Esophagus (tissue), 2 donors: Measurements from ENCODE around the gene SNX32. TPM values are rescaled to one million over a fixed set of nuclear protein-coding genes. Genes with fewer than 3 reads are reported as not detected.

Experiments
- H3K27ac ChIP-seq, 2 donors: one replicate each; pipeline ENCODE4 v1.5.1; 2013; ENCODE audit warnings: low read depth in 2 of 2, mild to moderate bottlenecking in 2 of 2, inconsistent platforms in 1 of 2, low read length in 1 of 2, moderate library complexity in 1 of 2
- H3K27me3 ChIP-seq, 2 donors: one replicate each; pipeline ENCODE4 v1.6.1; 2013; ENCODE audit warnings: low read length in 2 of 2, control low read depth in 1 of 2, mild to moderate bottlenecking in 1 of 2; ENCODE audit not compliant: insufficient read depth in 2 of 2, control insufficient read depth in 1 of 2
- H3K36me3 ChIP-seq, 2 donors: one replicate each; pipeline ENCODE4 v1.6.1; 2013; ENCODE audit warnings: low read length in 1 of 2; ENCODE audit not compliant: control insufficient read depth in 2 of 2, insufficient read depth in 2 of 2
- H3K4me1 ChIP-seq, 2 donors: one replicate each; pipeline ENCODE4 v1.6.1; 2013; ENCODE audit warnings: low read length in 1 of 2; ENCODE audit not compliant: control insufficient read depth in 2 of 2, insufficient read depth in 2 of 2
- H3K4me3 ChIP-seq, 2 donors: one replicate each; pipeline ENCODE4 v1.5.1; 2013; ENCODE audit warnings: low read length in 2 of 2, mild to moderate bottlenecking in 2 of 2, low read depth in 1 of 2, moderate library complexity in 1 of 2
- H3K9me3 ChIP-seq, 2 donors: one replicate each; pipeline ENCODE4 v1.6.1; 2013; ENCODE audit warnings: mild to moderate bottlenecking in 2 of 2, low read depth in 1 of 2, low read length in 1 of 2, moderate library complexity in 1 of 2; ENCODE audit not compliant: control insufficient read depth in 2 of 2, insufficient read depth in 1 of 2
- WGBS, 2 donors: extraction: QIAGEN DNeasy Blood & Tissue Kit; methylation state at CpG; one replicate each; pipeline ENCODE4 v1.1.7; 2013; 5-methylcytosine and 5-hydroxymethylcytosine counted together
- polyA plus RNA-seq, 2 donors: library from polyadenylated mRNA; stranded (reverse); fragments of 200-250 nt; gene quantifications; one replicate each; pipeline ENCODE4 v1.2.3, GENCODE V29; 2013
- donor health status: healthy with polysubstance abuse.
- donor health status: Bipolar disorder and iron deficiency.

SNX32 gene
- polyA plus RNA-seq, 2 donors: 0.15 to 0.47 TPM

- 60 to 61% methylated on average over 13 of the region's 13 CpGs for WGBS, 2 donors
- peaks cover 0 to 17% of the 10 kb centered on the region in 2 donors for H3K36me3 ChIP-seq
- H3K4me1 ChIP-seq: peaks cover 8 to 45% of the 10 kb centered on the region in 2 donors
- peak overlapping the region; percentile 39 to 87 for H3K4me3 ChIP-seq
- no peaks in the 10 kb centered on the region for H3K27me3 ChIP-seq
- H3K27ac ChIP-seq: peak overlapping the region; percentile 94 to 95
- H3K9me3 ChIP-seq: no peaks in the 10 kb centered on the region
Observed at GRCh38 chr11:65790104-65790901, 43.5 kb upstream of the SNX32 start.

- Histone ChIP-seq H3K27ac (peak overlapping the region; percentile 94 to 95), H3K27me3 (no peaks in the 10 kb centered on the region), H3K36me3 (peaks cover 0 to 18% of the 10 kb centered on the region in 2 donors), H3K4me1 (peaks cover 4 to 41% of the 10 kb centered on the region in 2 donors), H3K4me3 (peak overlapping the region; percentile 39 to 87), H3K9me3 (no peaks in the 10 kb centered on the region)
- WGBS, 2 donors: 67 to 71% methylated on average over 18 of the region's 18 CpGs
Observed at GRCh38 chr11:65790902-65791650, 42.7 kb upstream of the SNX32 start.

GRCh38 chr11:65791719-65792213 lies 42.0 kb upstream of the SNX32 start:
- Histone ChIP-seq H3K4me1 (peaks cover 4 to 41% of the 10 kb centered on the region in 2 donors), H3K4me3 (peak overlapping the region; percentile 39 to 87)

GRCh38 chr11:65792456-65792855 lies 41.3 kb upstream of the SNX32 start:
- peaks cover 2 to 37% of the 10 kb centered on the region in 2 donors for H3K4me1 ChIP-seq
- no peaks in the 10 kb centered on the region for H3K27me3 ChIP-seq
- H3K9me3 ChIP-seq: no peaks in the 10 kb centered on the region
- 52 to 60% methylated on average over 16 of the region's 16 CpGs for WGBS, 2 donors
- peak overlapping the region; percentile 94 to 95 for H3K27ac ChIP-seq
- H3K36me3 ChIP-seq: peaks cover 0 to 22% of the 10 kb centered on the region in 2 donors
- peak overlapping the region; percentile 39 to 87 for H3K4me3 ChIP-seq

More at GRCh38 chr11:65791719-65792213, 42.0 kb upstream of the SNX32 start:
- 45 to 54% methylated on average over 13 of the region's 13 CpGs for WGBS, 2 donors
- Histone ChIP-seq H3K36me3 (peaks cover 0 to 20% of the 10 kb centered on the region in 2 donors), H3K9me3 (no peaks in the 10 kb centered on the region), H3K27me3 (no peaks in the 10 kb centered on the region), H3K27ac (peak overlapping the region; percentile 94 to 95)

GRCh38 chr11:65793144-65793581 lies 40.6 kb upstream of the SNX32 start:
- peaks cover 0 to 39% of the 10 kb centered on the region in 2 donors for H3K4me1 ChIP-seq
- peak overlapping the region in 1 of 2 donors; percentile 87 for H3K4me3 ChIP-seq
- H3K27me3 ChIP-seq: no peaks in the 10 kb centered on the region
- peaks cover 0 to 27% of the 10 kb centered on the region in 2 donors for H3K36me3 ChIP-seq
- H3K9me3 ChIP-seq: no peaks in the 10 kb centered on the region
- WGBS, 2 donors: 33 to 36% methylated on average over 16 of the region's 16 CpGs
- peak overlapping the region; percentile 94 to 95 for H3K27ac ChIP-seq

GRCh38 chr11:65793625-65794400 lies 40.0 kb upstream of the SNX32 start:
- 63 to 73% methylated on average over 29 of the region's 29 CpGs for WGBS, 2 donors
- H3K36me3 ChIP-seq: peaks cover 0 to 27% of the 10 kb centered on the region in 2 donors
- H3K4me3 ChIP-seq: peak overlapping the region in 1 of 2 donors; percentile 87
- H3K4me1 ChIP-seq: peaks cover 0 to 39% of the 10 kb centered on the region in 2 donors
- peak overlapping the region; percentile 65 to 94 for H3K27ac ChIP-seq
- no peaks in the 10 kb centered on the region for H3K9me3 ChIP-seq
- no peaks in the 10 kb centered on the region for H3K27me3 ChIP-seq

DNA sequence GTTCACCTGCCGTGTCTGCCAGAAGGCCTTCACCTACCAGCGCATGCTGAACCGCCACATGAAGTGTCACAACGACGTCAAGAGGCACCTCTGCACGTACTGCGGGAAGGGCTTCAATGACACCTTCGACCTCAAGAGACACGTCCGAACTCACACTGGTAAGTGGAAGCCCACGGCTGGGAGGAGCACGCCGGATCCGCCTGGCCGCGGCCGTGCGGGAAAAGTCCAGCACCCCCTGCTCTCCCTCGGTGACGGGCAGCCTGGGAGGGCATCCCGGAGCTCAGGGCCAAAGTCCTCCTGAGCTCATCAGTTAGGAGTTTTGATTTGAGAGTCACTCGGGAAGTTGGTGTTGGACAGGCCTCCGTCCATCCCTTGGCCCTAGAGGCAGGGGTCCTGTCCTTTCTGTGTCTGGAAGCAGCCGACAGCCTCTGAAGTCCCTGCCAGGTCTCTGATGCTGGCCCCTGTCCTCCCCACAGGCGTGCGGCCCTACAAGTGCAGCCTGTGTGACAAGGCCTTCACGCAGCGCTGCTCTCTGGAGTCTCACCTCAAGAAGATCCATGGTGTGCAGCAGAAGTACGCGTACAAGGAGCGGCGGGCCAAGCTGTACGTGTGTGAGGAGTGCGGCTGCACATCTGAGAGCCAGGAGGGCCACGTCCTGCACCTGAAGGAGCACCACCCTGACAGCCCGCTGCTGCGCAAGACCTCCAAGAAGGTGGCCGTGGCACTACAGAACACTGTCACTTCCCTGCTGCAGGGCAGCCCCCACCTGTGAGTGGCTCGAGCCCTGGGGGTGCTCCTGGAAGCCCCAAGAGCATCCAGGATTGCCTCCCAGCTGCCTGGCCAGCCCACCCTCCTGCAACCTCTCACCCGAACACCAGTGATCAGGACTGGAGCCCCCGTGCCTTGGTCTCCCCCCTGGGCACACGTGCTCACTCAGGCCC lies 38.9 kb upstream of the SNX32 start:
- Histone ChIP-seq H3K27ac (no peak overlapping the region), H3K9me3 (no peaks in the 10 kb centered on the region), H3K36me3 (peaks cover 0 to 27% of the 10 kb centered on the region in 2 donors), H3K4me3 (no peak overlapping the region), H3K4me1 (peaks cover 0 to 37% of the 10 kb centered on the region in 2 donors), H3K27me3 (no peaks in the 10 kb centered on the region)
- WGBS, 2 donors: 89 to 91% methylated on average over 42 of the region's 42 CpGs

GRCh38 chr11:65796726-65797601 lies 36.8 kb upstream of the SNX32 start:
- Histone ChIP-seq H3K36me3 (peaks cover 0 to 24% of the 10 kb centered on the region in 2 donors), H3K4me1 (peaks cover 0 to 18% of the 10 kb centered on the region in 2 donors), H3K9me3 (no peaks in the 10 kb centered on the region), H3K27me3 (no peaks in the 10 kb centered on the region), H3K4me3 (no peak overlapping the region), H3K27ac (no peak overlapping the region)
- 75 to 80% methylated on average over 15 of the region's 15 CpGs for WGBS, 2 donors
